Measurements from ENCODE around the gene LAMA3.

Gene LAMA3

GRCh38 chr18:23652232-23652631, 37.0 kb upstream of the LAMA3 start:
- no peak overlapping the region for H3K4me3 ChIP-seq (ENCODE audit: low read length)
- no peak for TF ChIP-seq ZNF274 (IDR thresholded peaks at IDR 0.05; ENCODE audit: low read depth, low read length)

GRCh38 chr18:23658285-23658684, 31.0 kb upstream of the LAMA3 start:
- H3K4me3 ChIP-seq (ENCODE audit: low read length), result no peak overlapping the region
- TF ChIP-seq ZNF274 (IDR thresholded peaks at IDR 0.05; ENCODE audit: low read depth, low read length), result no peak

- peak overlapping the region; percentile 78; the same call in 1 of the 2 replicates for H3K4me3 ChIP-seq (ENCODE audit: low read length)
- TF ChIP-seq ZNF274 (IDR thresholded peaks at IDR 0.05; ENCODE audit: low read depth, low read length), result no peak
Observed at GRCh38 chr18:23661735-23662308, 27.4 kb upstream of the LAMA3 start.

- H3K4me3 ChIP-seq (ENCODE audit: low read length), result peak within 1 kb of the TSS; percentile 78
- no peak for TF ChIP-seq ZNF274 (IDR thresholded peaks at IDR 0.05; ENCODE audit: low read depth, low read length)
Observed at GRCh38 chr18:23662309-23663263, 26.7 kb upstream of the LAMA3 start, which contains the start of gene ANKRD29. ANKRD29 (minus strand) TSS chr18:23662911; CDS start chr18:23662730, 181 bp downstream.

GRCh38 chr18:23664674-23665073, 24.6 kb upstream of the LAMA3 start:
- no peak overlapping the region for H3K4me3 ChIP-seq (ENCODE audit: low read length)
- TF ChIP-seq ZNF274 (IDR thresholded peaks at IDR 0.05; ENCODE audit: low read depth, low read length), result no peak

- H3K4me3 ChIP-seq (ENCODE audit: low read length), result no peak overlapping the region
- TF ChIP-seq ZNF274 (IDR thresholded peaks at IDR 0.05; ENCODE audit: low read depth, low read length), result no peak
Observed at GRCh38 chr18:23667114-23667513, 22.1 kb upstream of the LAMA3 start.

GRCh38 chr18:23668731-23669130, 20.5 kb upstream of the LAMA3 start:
- no peak overlapping the region for H3K4me3 ChIP-seq (ENCODE audit: low read length)
- TF ChIP-seq ZNF274 (IDR thresholded peaks at IDR 0.05; ENCODE audit: low read depth, low read length), result no peak

GRCh38 chr18:23669202-23669766, 20.0 kb upstream of the LAMA3 start:
- TF ChIP-seq ZNF274 (IDR thresholded peaks at IDR 0.05; ENCODE audit: low read depth, low read length), result no peak
- no peak overlapping the region for H3K4me3 ChIP-seq (ENCODE audit: low read length)

- TF ChIP-seq ZNF274 (IDR thresholded peaks at IDR 0.05; ENCODE audit: low read depth, low read length), result no peak
- no peak overlapping the region for H3K4me3 ChIP-seq (ENCODE audit: low read length)
Observed at GRCh38 chr18:23669804-23670405, 19.3 kb upstream of the LAMA3 start.

GRCh38 chr18:23671564-23671963, 17.7 kb upstream of the LAMA3 start:
- TF ChIP-seq ZNF274 (IDR thresholded peaks at IDR 0.05; ENCODE audit: low read depth, low read length), result no peak
- H3K4me3 ChIP-seq (ENCODE audit: low read length), result no peak overlapping the region

GRCh38 chr18:23673725-23674124, 15.5 kb upstream of the LAMA3 start:
- no peak for TF ChIP-seq ZNF274 (IDR thresholded peaks at IDR 0.05; ENCODE audit: low read depth, low read length)
- H3K4me3 ChIP-seq (ENCODE audit: low read length), result no peak overlapping the region

- no peak overlapping the region for H3K4me3 ChIP-seq (ENCODE audit: low read length)
- no peak for TF ChIP-seq ZNF274 (IDR thresholded peaks at IDR 0.05; ENCODE audit: low read depth, low read length)
Observed at GRCh38 chr18:23675236-23675635, 14.0 kb upstream of the LAMA3 start.

GRCh38 chr18:23675896-23676295, 13.4 kb upstream of the LAMA3 start:
- no peak overlapping the region for H3K4me3 ChIP-seq (ENCODE audit: low read length)
- no peak for TF ChIP-seq ZNF274 (IDR thresholded peaks at IDR 0.05; ENCODE audit: low read depth, low read length)

GRCh38 chr18:23682045-23682444, 7.2 kb upstream of the LAMA3 start:
- H3K4me3 ChIP-seq (ENCODE audit: low read length), result no peak overlapping the region
- no peak for TF ChIP-seq ZNF274 (IDR thresholded peaks at IDR 0.05; ENCODE audit: low read depth, low read length)

Measured in GM08714 (cell line).